Activated CD4-positive, alpha-beta T cell treated with anti-CD3 and anti-CD28 coated beads for 4 hours (primary cell): ENCODE measurements around the gene BRD7.

Source experiments
- DNase-seq, 2 donors: peaks; one replicate each; pipeline ENCODE4 v3.0.0-alpha.2; 2020

BRD7 gene

GRCh38 chr16:50318796-50319578 lies 49.8 kb downstream of the BRD7 start:
- DNase-seq: no peak

GRCh38 chr16:50316848-50317630 lies 51.7 kb downstream of the BRD7 start:
- DNase-seq: no peak

GRCh38 chr16:50316102-50316847 lies 52.5 kb downstream of the BRD7 start:
- no peak for DNase-seq

- no peak for DNase-seq
Measured at GRCh38 chr16:50315346-50315997, 53.3 kb downstream of the BRD7 start.

DNA sequence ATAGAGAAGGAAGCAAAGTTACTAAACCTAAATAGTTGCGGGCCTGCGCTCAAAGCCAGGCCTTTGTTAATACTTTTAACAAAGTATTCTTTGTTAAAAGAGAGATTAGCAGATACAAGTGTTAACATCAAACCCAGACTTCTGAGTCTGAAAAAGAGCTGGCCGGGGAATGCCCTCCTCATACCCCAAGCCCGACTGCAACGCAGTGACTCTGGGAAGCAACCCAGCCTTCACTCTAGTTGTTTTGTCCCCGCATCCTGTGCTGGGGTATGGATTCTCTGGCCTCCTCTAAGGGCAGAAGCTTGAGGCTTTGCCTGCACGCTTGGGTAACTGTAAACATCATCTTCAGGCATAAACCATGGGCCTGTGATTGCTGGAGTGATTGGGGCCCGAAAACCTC lies 54.1 kb downstream of the BRD7 start:
- no peak for DNase-seq

GRCh38 chr16:50313596-50314478 lies 55.0 kb downstream of the BRD7 start:
- peak; percentile 44 to 50 for DNase-seq

GRCh38 chr16:50311891-50312501 lies 56.8 kb downstream of the BRD7 start:
- no peak for DNase-seq

GRCh38 chr16:50311134-50311528 lies 57.7 kb downstream of the BRD7 start:
- no peak for DNase-seq

DNA sequence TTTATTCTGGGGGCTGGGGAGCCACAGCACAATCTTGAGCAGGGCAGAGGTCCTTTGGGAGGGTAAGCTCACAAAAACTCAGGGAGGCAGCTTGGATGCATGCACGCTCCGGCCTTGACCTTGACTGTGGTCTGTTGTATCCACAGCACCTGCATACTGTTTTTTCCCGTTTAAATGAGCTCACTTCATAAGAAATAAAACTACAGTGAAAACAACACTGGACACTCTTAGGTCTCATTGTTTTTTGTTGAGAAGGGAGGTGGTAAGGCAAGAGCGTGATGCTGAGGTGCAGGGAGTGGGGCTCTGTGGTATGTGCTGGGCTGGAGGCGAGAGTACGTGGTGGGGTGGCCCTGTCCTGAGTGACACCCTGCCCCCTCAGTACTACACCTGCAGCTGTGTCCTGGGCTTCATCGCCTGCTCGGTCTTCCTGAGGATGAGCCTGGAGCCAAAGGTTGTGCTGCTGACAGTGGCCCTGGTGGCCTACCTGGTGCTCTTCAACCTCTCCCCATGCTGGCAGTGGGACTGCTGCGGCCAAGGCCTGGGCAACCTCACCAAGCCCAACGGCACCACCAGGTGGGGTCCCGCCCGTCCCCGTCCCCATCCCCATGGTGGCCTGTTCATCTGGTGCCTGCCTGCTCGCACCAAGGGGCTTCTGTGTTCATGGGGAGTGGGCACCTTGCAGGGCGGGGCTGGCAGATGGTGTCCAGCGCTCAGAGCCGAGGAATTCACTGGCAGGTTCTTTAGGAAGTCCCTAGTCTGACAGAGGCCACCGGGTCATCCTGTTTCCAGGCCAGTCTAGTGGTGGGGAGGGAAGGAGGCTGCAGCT lies 58.3 kb downstream of the BRD7 start:
- no peak for DNase-seq

DNA sequence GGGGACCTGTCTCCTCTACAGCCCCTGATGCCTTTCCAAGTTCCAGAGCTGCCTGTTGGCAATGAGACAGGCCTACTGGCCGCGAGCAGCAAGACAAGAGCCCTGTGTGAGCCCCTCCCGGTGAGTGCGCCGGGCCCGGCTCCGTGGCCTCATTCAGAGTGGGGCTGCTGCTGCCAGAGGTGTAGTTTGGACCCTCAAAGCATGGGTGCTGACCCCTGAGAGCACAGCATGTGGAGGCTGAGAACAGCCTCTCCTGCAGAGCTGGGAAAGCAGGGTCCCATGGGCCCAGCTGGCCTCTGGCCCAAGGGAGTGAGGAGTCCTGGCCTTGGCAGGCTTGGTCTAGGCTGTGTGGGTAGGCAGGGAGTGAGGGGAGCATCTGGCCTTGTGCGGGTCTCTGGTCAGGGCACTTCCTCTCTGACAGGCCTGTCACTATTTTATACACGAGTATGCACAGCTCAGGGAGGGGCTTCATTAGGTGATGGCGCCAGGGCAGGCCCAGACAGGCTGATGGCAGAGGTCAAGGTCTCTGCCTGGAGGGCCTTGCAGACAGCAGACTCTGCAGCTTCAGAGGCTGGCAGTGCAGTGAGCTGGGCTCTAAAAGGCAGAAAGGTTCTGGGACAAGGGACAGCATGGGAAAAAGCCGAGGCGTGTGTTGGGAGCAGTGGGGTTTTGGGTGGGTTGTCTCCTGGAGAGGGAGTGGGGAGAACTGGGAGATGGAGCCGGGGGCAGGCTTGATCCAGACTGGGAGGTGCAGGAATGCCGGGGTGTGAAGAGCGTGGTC lies 59.1 kb downstream of the BRD7 start:
- DNase-seq: no peak

- DNase-seq: no peak
Measured at GRCh38 chr16:50309156-50309526, 59.6 kb downstream of the BRD7 start.

DNA sequence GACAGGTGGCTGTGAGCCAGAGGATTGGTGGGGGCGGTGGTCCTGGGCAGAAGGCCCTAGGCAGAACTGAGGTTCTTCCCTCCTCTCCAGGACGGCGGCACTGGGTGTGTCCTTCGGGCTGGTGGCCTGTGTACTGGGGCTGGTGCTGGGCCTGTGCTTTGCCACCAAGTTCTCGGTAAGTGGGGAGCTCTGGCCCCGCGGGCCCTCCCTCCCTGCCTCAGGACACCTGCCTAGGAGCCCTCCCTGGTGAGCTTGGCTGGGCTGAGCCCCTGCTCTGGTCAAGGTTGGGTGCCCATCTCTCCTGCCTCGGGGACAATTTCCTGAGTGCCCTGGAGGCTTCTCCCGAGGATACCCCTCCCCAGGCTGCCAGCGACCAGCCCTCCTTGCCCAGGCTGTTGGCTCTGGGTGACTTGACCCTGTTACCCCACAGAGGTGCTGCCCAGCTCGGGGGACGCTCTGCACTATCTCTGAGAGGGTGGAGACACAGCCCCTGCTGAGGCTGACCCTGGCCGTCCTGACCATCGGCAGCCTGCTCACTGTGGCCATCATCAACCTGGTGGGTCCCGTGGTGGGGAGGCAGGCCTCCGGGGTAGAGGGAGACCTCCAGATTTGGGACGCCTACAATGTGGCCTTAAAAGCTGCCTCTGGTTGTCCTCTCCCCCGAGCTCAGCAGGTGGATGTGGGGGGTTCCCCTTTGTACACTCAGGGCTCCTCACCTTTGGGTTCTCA lies 60.4 kb downstream of the BRD7 start:
- no peak for DNase-seq

- no peak for DNase-seq
Measured at GRCh38 chr16:50306287-50306686, 62.5 kb downstream of the BRD7 start.

DNA sequence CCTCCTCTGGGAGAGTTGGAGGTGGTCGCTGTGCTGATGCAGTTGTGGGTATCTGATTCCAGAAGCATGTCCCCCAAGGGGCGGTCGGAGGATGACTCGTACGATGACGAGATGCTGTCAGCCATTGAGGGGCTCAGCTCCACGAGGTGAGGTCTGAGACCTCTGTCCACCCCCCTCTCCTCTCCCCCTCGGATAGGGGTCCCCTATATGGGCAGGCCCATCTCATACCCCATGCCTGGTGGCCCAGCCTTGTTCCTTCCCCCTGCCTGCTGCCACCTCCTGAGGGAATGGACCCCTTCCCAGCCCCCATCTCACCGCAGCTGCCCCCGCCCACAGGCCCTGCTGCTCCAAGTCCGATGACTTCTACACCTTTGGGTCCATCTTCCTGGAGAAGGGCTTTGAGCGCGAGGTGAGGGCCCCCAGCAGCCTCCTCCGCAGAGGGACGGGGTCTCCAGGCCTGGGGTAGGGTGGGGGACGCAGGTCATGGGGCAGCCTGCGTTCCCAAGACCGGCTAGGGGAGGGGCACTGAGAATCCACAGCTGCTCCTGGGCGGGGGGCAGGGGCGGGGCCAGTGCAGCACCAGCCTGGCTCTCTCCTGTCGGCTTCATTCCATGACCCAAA lies 63.2 kb downstream of the BRD7 start:
- DNase-seq: no peak

DNA sequence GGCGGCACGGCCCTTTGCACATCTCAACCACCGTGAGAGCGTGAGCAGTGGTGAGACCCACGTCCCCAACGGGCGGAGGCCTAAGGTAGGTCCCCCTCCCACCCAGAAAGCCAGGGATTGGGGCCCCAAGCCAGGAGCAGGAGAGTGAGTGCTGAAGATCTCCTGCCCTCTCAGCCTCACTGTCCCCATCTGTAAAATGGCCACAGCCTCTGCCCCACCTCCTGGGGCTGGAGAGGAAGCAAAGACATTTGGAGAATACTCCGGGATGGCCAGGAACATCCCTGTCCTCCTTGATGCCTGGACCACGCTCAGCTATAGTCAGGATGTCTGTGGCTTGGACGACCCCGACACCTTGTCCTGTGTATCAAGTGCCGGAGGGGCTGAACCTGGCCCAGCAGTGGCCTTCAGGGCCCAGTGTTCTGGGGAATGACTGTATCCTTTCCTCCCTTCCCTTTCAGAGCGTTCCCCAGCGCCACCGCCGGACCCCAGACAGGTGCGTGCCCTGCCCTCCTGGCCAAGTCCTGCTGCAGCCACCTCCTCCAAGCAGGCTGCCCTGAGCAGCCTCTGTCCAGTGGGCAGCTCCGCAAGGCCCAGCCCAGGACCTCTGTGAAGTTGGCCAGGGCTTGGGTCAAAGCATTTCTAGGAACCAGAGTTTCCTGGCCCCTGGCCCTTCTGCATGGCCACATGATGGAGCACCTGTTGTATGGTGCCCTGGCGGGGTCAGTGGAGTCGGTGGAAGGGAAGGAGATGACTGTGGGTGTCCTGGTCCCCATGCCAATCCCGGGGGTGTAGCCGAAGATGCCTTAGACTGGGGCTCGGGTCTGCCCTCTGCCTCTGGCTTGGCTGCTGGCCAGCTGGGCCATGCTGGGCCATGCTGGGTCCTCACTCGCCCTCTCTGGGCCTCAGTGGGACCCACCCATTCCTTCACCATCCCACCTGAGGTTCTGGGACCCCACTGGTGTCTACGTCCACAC lies 64.0 kb downstream of the BRD7 start:
- DNase-seq: no peak

GRCh38 chr16:50303605-50304466 lies 65.0 kb downstream of the BRD7 start:
- no peak for DNase-seq
